ENCODE data around the gene TUBGCP3.
"Not testable (repeated sequence)": the region's sequence is repeated elsewhere in the genome, so short reads cannot be mapped to it uniquely, and the experiment has no call there.

TUBGCP3 gene

GRCh38 chr13:112487127-112487517, 100.8 kb downstream of the TUBGCP3 start:
- Histone ChIP-seq H3K4me2 (no peak overlapping the region), H3K27ac (no peak overlapping the region), H3K27me3 (no peaks in the 10 kb centered on the region), H4K20me1 (no peaks in the 10 kb centered on the region), H3K36me3 (peaks cover 53% of the 10 kb centered on the region), H3K4me1 (peaks cover 9% of the 10 kb centered on the region), H3K9ac (no peak overlapping the region), H3K4me3 (no peak overlapping the region), H3K9me3 (no peaks in the 10 kb centered on the region)
- TF ChIP-seq Cebpa-rat (IDR thresholded peaks at IDR 0.05) = no peak

GRCh38 chr13:112486386-112487126, 101.4 kb downstream of the TUBGCP3 start:
- no peak overlapping the region for H3K4me3 ChIP-seq
- H3K9me3 ChIP-seq = no peaks in the 10 kb centered on the region
- H4K20me1 ChIP-seq = no peaks in the 10 kb centered on the region
- no peak for TF ChIP-seq Cebpa-rat (IDR thresholded peaks at IDR 0.05)
- no peak overlapping the region for H3K9ac ChIP-seq
- no peak overlapping the region for H3K4me2 ChIP-seq
- H3K27ac ChIP-seq = no peak overlapping the region
- no peaks in the 10 kb centered on the region for H3K27me3 ChIP-seq
- peaks cover 53% of the 10 kb centered on the region for H3K36me3 ChIP-seq
- peaks cover 7% of the 10 kb centered on the region for H3K4me1 ChIP-seq

GRCh38 chr13:112485814-112486213, 102.1 kb downstream of the TUBGCP3 start:
- H3K4me2 ChIP-seq, H3K9ac ChIP-seq, H3K27me3 ChIP-seq, H3K4me3 ChIP-seq, H3K9me3 ChIP-seq, H3K4me1 ChIP-seq, H4K20me1 ChIP-seq, H3K27ac ChIP-seq: not testable (repeated sequence)
- H3K36me3 ChIP-seq = peaks cover 53% of the 10 kb centered on the region

DNA sequence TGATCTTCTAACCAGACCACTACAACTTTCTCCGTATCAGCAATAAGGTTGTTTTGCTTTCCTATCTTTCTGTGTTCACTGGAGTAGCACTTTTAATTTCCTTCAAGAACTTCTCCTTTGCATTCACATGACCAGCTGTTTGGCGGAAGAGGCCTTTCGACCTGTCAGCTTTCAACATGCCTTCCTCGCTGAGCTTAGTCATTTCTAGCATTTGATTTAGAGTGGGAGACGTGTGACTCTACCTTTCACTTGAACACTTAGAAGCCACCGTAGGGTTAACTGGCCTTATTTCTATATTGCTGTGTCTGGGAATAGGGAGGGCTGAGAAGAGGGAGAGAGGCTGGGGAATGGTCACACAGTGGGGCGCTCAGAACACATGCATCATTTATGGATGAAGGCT, 104.7 kb downstream of the TUBGCP3 start:
- no peaks in the 10 kb centered on the region for H3K27me3 ChIP-seq
- no peak overlapping the region for H3K27ac ChIP-seq
- no peaks in the 10 kb centered on the region for H3K4me1 ChIP-seq
- H3K4me3 ChIP-seq = no peak overlapping the region
- H3K9me3 ChIP-seq = peaks cover 3% of the 10 kb centered on the region; the same call in 1 of the 2 replicates
- H3K9ac ChIP-seq = no peak overlapping the region
- no peaks in the 10 kb centered on the region for H4K20me1 ChIP-seq
- H3K4me2 ChIP-seq = no peak overlapping the region
- TF ChIP-seq Cebpa-rat (IDR thresholded peaks at IDR 0.05) = no peak
- H3K36me3 ChIP-seq = peaks cover 42% of the 10 kb centered on the region

DNA sequence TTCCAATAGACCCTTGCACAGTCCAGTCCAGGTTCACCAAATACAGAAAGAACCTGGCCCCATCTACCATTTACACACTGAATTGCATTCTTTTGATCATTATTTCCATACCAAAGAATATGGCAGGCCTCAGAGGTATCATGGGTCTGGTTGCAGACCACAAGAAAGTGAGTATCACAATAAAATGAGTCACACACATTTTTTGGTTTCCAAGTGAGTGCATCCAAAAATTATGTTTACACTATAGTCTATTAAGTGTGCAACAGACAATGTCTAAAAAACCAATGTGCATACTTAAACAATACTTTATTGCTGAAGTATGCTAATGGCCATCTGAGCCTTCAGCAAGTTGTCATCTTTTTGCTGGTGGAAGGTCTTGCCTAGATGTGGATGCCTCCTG, 106.5 kb downstream of the TUBGCP3 start:
- H3K27me3 ChIP-seq = no peaks in the 10 kb centered on the region
- TF ChIP-seq Cebpa-rat (IDR thresholded peaks at IDR 0.05) = no peak
- H3K4me1 ChIP-seq = no peaks in the 10 kb centered on the region
- peaks cover 3% of the 10 kb centered on the region; the same call in 1 of the 2 replicates for H3K9me3 ChIP-seq
- H3K9ac ChIP-seq = no peak overlapping the region
- no peak overlapping the region for H3K4me3 ChIP-seq
- no peak overlapping the region for H3K4me2 ChIP-seq
- no peak overlapping the region for H3K27ac ChIP-seq
- H4K20me1 ChIP-seq = no peaks in the 10 kb centered on the region
- peaks cover 34% of the 10 kb centered on the region for H3K36me3 ChIP-seq

DNA sequence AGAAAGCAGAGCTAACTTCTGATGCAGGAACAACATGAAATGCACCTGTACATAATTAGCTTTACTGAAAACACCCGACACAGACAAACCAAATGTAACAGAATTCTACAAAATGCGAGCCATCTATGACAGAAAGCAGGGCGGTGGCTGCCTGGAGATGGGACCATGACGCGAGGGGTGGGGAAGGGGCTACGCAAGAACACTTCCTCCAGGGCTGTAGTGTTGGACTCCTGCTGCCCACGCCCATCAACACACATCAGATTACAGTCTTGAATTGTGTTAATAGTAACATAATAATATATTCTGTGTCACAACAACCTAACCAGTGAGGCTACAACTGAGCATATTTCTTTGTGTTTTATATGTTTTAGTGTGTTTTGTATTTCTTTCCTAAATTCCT, 108.6 kb downstream of the TUBGCP3 start:
- peaks cover 3% of the 10 kb centered on the region; the same call in 1 of the 2 replicates for H3K9me3 ChIP-seq
- peaks cover 16% of the 10 kb centered on the region for H3K36me3 ChIP-seq
- H3K4me1 ChIP-seq = no peaks in the 10 kb centered on the region
- no peak overlapping the region for H3K4me2 ChIP-seq
- no peak overlapping the region for H3K9ac ChIP-seq
- no peak overlapping the region for H3K27ac ChIP-seq
- no peaks in the 10 kb centered on the region for H4K20me1 ChIP-seq
- no peaks in the 10 kb centered on the region for H3K27me3 ChIP-seq
- H3K4me3 ChIP-seq = no peak overlapping the region
- TF ChIP-seq Cebpa-rat (IDR thresholded peaks at IDR 0.05) = no peak

GRCh38 chr13:112477070-112477619, 110.8 kb downstream of the TUBGCP3 start:
- H3K9ac ChIP-seq = no peak overlapping the region
- no peaks in the 10 kb centered on the region for H3K4me1 ChIP-seq
- H3K27me3 ChIP-seq = no peaks in the 10 kb centered on the region
- no peak overlapping the region for H3K4me2 ChIP-seq
- H3K27ac ChIP-seq = no peak overlapping the region
- TF ChIP-seq Cebpa-rat (IDR thresholded peaks at IDR 0.05) = no peak
- no peaks in the 10 kb centered on the region for H4K20me1 ChIP-seq
- H3K9me3 ChIP-seq = peaks cover 3% of the 10 kb centered on the region; the same call in 1 of the 2 replicates
- H3K36me3 ChIP-seq = no peaks in the 10 kb centered on the region
- H3K4me3 ChIP-seq = no peak overlapping the region

- no peaks in the 10 kb centered on the region for H3K4me1 ChIP-seq
- no peak overlapping the region for H3K9ac ChIP-seq
- H3K27ac ChIP-seq = no peak overlapping the region
- no peak for TF ChIP-seq Cebpa-rat (IDR thresholded peaks at IDR 0.05)
- H3K36me3 ChIP-seq = no peaks in the 10 kb centered on the region
- H3K4me2 ChIP-seq = no peak overlapping the region
- no peak overlapping the region for H3K4me3 ChIP-seq
- no peaks in the 10 kb centered on the region for H4K20me1 ChIP-seq
- peaks cover 12% of the 10 kb centered on the region for H3K9me3 ChIP-seq
- H3K27me3 ChIP-seq = no peaks in the 10 kb centered on the region
Measured at GRCh38 chr13:112475889-112476288, 112.1 kb downstream of the TUBGCP3 start.

- Histone ChIP-seq H4K20me1 (no peaks in the 10 kb centered on the region), H3K4me2 (no peak overlapping the region), H3K36me3 (no peaks in the 10 kb centered on the region), H3K4me1 (peaks cover 4% of the 10 kb centered on the region), H3K27ac (no peak overlapping the region), H3K9ac (no peak overlapping the region), H3K9me3 (peaks cover 12% of the 10 kb centered on the region), H3K4me3 (no peak overlapping the region), H3K27me3 (no peaks in the 10 kb centered on the region)
- TF ChIP-seq Cebpa-rat (IDR thresholded peaks at IDR 0.05) = no peak
Measured at GRCh38 chr13:112474869-112475268, 113.1 kb downstream of the TUBGCP3 start.

GRCh38 chr13:112473818-112474217, 114.1 kb downstream of the TUBGCP3 start:
- TF ChIP-seq Cebpa-rat (IDR thresholded peaks at IDR 0.05) = no peak
- no peaks in the 10 kb centered on the region for H4K20me1 ChIP-seq

More at GRCh38 chr13:112473818-112474217, 114.1 kb downstream of the TUBGCP3 start:
- H3K36me3 ChIP-seq = no peaks in the 10 kb centered on the region; the same call in 1 of the 2 replicates
- no peak overlapping the region for H3K4me3 ChIP-seq
- peaks cover 11% of the 10 kb centered on the region for H3K4me1 ChIP-seq
- H3K27ac ChIP-seq = no peak overlapping the region
- no peak overlapping the region for H3K4me2 ChIP-seq
- peaks cover 16% of the 10 kb centered on the region for H3K9me3 ChIP-seq
- no peak overlapping the region for H3K9ac ChIP-seq
- H3K27me3 ChIP-seq = no peaks in the 10 kb centered on the region
